ENCODE results near the gene BBLN.

BBLN gene

DNA sequence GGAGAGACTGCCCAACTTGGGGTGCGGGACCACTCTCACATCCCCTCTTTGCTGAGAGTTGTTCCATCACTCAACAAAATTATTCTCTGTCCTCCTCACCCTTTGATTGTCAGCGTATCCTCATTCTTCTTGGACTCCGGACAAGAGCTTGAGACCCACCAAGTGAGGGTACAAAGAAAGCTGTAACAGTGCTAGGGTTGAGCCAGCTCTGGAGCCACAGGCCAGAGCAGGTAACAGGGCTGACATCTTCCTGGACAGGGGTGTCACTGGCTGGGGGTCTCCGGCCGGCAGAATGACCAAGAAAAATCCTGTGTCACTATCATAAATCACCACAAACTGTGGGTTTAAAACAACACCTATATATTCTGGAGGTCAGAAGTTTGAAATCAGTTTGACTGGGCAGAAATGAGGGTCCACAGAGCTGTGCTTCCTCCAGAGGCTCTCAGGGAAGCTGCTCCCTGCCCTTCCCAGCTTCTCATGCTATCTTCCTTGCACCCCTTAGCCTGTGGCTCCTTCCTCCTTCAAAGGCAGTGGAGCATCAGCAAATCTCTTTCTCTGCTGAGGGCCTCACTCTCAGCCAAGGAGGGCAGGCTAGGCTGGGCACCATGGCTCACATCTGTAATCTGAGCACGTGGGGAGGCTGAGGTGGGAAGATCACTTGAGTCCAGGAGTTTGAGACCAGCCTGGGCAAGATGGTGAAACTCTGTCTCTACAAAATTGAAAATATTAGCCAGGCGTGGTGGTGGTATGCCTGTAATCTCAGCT is 4.1 kb upstream of the BBLN start:
- no peak overlapping the region for H3K4me3 ChIP-seq (ENCODE audit: low read depth, low read length)
- TF ChIP-seq, protein P1, sequence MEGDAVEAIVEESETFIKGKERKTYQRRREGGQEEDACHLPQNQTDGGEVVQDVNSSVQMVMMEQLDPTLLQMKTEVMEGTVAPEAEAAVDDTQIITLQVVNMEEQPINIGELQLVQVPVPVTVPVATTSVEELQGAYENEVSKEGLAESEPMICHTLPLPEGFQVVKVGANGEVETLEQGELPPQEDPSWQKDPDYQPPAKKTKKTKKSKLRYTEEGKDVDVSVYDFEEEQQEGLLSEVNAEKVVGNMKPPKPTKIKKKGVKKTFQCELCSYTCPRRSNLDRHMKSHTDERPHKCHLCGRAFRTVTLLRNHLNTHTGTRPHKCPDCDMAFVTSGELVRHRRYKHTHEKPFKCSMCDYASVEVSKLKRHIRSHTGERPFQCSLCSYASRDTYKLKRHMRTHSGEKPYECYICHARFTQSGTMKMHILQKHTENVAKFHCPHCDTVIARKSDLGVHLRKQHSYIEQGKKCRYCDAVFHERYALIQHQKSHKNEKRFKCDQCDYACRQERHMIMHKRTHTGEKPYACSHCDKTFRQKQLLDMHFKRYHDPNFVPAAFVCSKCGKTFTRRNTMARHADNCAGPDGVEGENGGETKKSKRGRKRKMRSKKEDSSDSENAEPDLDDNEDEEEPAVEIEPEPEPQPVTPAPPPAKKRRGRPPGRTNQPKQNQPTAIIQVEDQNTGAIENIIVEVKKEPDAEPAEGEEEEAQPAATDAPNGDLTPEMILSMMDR (IDR thresholded peaks at IDR 0.05; ENCODE audit: low read depth, low read length), result no peak
- TF ChIP-seq, protein P2, sequence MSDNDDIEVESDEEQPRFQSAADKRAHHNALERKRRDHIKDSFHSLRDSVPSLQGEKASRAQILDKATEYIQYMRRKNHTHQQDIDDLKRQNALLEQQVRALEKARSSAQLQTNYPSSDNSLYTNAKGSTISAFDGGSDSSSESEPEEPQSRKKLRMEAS (IDR thresholded peaks at IDR 0.05; ENCODE audit: low read depth, low read length), result no peak
- TF ChIP-seq POLR2A (IDR thresholded peaks at IDR 0.05; ENCODE audit: extremely low read depth, insufficient read length), result no peak
- TF ChIP-seq MYC (IDR thresholded peaks at IDR 0.05; ENCODE audit: low read depth, low read length), result no peak
- no peak for DNase-seq (ENCODE audit: low read depth)

DNA sequence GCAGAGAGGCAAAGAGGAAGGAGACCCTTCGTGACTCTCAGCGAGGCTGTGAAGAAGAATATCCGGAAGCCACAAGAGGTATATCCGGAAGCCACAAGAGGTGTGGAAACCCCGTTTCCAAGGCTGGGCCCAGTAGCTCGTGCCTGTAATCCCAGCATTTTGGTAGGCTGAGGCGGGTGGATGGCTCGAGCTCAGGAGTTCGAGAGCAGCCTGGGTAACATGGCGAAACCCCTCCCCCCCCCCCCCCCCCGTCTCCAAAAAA is 612 bp upstream of the BBLN start:
- TF ChIP-seq POLR2A (IDR thresholded peaks at IDR 0.05; ENCODE audit: extremely low read depth, insufficient read length), result no peak
- TF ChIP-seq, protein P2 (IDR thresholded peaks at IDR 0.05; ENCODE audit: low read depth, low read length), result no peak; the same call in 1 of the 2 replicates
- TF ChIP-seq, protein P1 (IDR thresholded peaks at IDR 0.05; ENCODE audit: low read depth, low read length), result no peak
- peak; percentile 26; the same call in 1 of the 2 replicates for TF ChIP-seq MYC (IDR thresholded peaks at IDR 0.05; ENCODE audit: low read depth, low read length)
- DNase-seq (ENCODE audit: low read depth), result peak; percentile 93
- H3K4me3 ChIP-seq (ENCODE audit: low read depth, low read length), result peak overlapping the region; percentile 47

DNA sequence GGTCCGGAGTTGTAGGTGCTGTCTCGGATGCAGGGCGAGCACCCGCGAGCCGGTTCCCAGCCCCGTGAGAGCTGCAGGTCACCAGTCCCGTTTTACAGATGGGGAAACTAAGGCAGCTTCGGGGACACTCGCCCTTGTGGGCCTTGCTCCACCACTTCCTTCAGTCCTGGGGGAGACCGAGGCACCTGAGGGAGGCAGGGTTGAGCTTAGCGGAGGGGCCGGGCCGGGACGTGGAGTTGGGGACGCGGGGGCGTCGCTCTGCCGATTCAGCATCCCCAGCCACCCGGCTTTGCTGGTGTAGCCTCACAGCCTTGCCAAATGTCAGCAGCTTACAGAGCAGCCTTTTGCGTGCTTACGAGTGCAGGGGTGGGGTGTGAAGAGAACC is 530 bp downstream of the BBLN start:
- DNase-seq (ENCODE audit: low read depth), result peak; percentile 67
- H3K4me3 ChIP-seq (ENCODE audit: low read depth, low read length), result peak overlapping the region; percentile 87
- TF ChIP-seq, protein P2 (IDR thresholded peaks at IDR 0.05; ENCODE audit: low read depth, low read length), result no peak
- TF ChIP-seq MYC (IDR thresholded peaks at IDR 0.05; ENCODE audit: low read depth, low read length) (0 out of 2 replicates have a peak, but pooled peaks have one; percentile 23), POLR2A (IDR thresholded peaks at IDR 0.05; ENCODE audit: extremely low read depth, insufficient read length) (no peak)
- TF ChIP-seq, protein P1 (IDR thresholded peaks at IDR 0.05; ENCODE audit: low read depth, low read length), result no peak

DNA sequence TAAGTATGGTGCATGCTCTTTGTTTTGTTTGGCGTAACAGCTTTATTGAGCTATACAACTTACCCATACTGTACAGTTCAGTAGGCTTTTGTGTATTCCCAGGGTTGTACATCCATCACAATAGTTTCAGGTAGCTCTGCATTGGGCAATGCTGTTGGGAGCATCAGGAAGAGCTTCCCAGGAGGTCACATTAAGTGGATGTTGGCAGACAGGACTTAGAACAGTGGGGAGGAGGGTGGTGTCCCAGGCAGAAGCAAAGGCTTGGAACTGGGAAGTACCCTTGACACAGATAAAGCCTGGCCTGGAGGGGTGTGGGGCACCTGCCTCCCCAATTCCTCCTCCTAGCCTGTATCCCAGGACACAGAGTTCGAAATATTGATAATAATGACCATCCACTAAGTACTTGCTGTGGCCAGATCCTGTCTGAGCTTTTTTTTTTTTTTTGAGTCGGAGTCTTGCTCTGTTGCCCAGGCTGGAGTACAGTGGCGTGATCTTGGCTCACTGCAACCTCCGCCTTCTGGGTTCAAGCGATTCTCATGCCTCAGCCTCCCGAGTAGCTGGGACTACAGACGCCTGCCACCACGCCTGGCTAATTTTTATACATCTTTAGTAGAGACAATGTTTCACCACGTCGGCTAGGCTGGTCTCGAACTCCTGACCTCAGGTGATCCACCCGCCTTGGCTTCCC is 1.3 kb downstream of the BBLN start:
- DNase-seq (ENCODE audit: low read depth), result no peak
- TF ChIP-seq POLR2A (IDR thresholded peaks at IDR 0.05; ENCODE audit: extremely low read depth, insufficient read length) (no peak), MYC (IDR thresholded peaks at IDR 0.05; ENCODE audit: low read depth, low read length) (no peak)
- TF ChIP-seq, protein P2 (IDR thresholded peaks at IDR 0.05; ENCODE audit: low read depth, low read length), result no peak
- TF ChIP-seq, protein P1 (IDR thresholded peaks at IDR 0.05; ENCODE audit: low read depth, low read length), result no peak
- H3K4me3 ChIP-seq (ENCODE audit: low read depth, low read length), result peak overlapping the region; percentile 87

DNA sequence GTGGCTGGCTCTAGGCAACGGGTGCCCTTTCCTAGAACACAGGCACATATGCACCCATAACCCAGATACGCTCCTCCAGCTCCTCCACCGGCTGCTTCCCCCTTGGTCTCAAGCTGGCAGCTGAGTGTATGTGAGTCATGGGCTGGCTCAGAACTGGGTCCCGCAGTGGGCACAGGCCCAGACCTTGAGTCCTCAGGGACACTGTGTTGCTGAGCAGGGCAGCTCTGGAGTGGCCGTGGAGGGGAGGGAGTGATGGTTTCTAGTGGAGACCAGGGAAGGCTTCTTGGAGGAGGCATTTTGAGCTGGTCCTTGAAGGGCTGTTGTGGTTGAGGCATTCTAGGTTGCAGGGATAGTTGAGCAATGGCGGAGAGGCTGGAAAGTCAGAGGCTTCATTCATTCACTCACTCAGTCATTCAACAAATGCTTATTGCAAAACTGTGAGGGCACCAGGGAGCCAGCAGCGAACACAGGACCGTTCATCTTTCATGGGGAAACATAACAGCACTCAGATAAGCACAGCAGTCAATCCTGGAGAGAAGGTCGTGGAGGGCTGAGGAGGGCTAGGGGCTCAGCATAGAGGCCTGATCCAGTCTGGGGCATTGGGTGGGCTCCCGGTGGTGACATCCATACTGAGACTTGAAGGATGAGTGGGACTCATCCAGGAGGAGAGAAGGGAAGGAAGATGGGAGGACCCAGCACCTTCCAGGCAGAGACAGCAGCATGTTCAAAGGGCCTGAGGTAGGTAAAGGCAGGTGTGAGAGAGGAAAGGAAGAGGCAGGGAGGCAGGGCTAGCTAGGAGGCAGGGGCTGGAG is 2.4 kb downstream of the BBLN start:
- DNase-seq (ENCODE audit: low read depth), result no peak
- H3K4me3 ChIP-seq (ENCODE audit: low read depth, low read length), result no peak overlapping the region
- TF ChIP-seq, protein P1 (IDR thresholded peaks at IDR 0.05; ENCODE audit: low read depth, low read length), result no peak
- TF ChIP-seq POLR2A (IDR thresholded peaks at IDR 0.05; ENCODE audit: extremely low read depth, insufficient read length) (no peak), MYC (IDR thresholded peaks at IDR 0.05; ENCODE audit: low read depth, low read length) (no peak)
- TF ChIP-seq, protein P2 (IDR thresholded peaks at IDR 0.05; ENCODE audit: low read depth, low read length), result no peak

Measured in NB4 (cell line).